Kidney glomerular epithelial cell (primary cell): ENCODE measurements around the gene PCNX2.

Source experiments
- DNase-seq: peaks from one replicate; lab custom pipeline; 2025; lab: John Stamatoyannopoulos, UW

PCNX2 gene

DNA sequence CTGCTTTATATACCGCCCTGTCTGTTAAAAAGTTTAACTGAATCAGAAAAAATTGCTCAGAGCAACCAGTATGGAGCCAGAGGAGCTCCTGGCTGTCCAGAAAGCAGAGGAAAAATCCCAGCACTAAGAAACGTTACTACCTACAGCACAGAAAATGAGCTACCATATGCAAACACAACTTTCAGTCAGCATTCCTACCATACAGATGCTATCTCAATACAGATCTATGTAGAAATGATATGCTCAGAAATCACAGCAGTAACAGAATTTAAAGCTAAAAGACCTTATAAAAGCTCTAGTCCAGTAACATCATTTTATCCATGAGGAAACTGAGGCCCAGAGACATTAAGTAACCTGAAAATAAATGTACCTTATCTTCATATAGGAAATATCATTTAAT, 38.7 kb downstream of the PCNX2 start:
- no peak for DNase-seq

DNA sequence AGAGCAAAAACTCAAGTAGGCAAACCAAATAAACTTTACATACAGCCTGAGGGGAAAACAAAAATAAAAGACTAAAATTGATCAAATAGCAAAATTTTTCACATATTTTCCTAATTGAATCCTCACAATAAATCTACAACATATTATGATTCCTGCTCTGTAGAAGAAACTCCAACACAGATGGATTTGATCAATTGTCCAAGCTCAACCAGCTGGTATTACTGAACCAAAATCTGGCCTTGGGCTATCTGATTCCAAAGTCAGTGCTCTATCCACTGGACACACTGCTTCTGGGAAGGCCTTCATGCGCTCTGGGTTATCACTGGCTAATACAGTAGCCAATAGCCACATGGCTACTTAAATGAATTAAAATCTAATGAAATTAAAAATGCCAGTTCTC, 39.3 kb downstream of the PCNX2 start:
- DNase-seq, result no peak

DNA sequence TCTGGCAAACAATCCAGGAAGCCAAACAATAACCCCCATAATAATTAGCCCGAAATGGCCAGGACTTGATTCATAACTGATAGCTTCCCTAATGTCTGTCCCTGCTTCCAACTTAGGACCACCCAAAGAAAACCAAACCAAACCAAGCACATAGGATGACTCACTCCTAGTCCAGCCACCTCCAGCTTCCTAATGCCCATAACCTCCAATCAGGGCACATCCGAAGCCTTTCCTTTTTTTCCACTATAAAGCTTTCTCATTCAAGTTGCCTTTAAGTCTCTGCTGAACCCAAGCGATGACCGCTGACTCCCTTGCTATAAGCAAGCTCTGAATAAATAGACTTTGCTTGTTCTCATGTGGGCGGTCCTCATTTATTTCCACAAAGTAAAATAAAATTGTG, 40.4 kb downstream of the PCNX2 start:
- DNase-seq, result no peak

DNA sequence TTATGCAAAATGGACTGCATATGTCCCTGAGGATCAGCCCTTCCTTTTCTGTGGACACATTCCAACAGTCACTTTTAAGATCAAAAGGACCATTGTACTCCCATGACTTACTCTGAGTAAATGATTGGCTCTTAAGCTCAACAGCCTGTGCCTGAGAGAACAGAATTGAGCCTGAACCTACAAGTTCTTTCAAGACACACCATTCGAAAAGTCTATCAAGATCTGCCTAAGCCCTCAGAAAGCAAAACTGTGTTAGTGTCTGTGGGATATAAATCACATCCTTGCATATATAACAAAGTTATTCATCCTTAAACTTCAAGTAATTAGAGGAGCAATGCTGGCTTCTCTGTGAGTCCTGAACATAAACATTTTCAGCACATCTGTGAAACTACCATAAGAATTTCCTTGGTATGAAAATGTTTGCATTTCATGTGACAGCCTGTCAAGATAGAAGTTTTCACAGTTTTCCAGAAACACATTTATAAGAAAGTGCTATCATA, 41.6 kb downstream of the PCNX2 start:
- DNase-seq, result peak; percentile 34

DNA sequence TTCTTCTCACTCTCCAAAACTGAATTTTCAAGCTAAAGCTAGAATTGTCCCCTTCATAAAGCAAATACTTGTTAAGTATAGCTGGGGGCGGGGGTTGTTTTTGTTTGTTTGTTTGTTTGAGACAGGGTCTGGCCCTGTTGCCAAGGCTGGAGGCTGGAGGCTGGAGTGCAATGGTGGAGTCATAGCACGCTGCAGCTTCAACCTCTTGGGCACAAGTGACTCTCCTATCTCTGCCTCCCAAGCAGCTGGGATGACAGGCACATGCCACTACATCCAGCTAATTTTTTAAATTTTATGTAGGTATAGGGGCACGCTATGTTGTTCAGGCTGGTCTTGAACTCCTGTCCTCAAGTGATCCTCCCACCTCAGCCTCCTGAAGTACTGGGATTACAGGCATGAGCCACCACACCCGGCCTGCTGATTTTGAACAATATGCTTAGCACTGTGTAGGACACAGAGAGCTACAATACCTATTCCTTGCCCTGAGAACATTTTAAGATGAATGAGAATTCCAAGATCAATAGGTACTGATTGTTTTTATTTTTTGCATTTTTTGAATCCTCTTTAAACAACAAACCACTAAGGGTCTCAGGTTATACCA, 42.2 kb downstream of the PCNX2 start:
- no peak for DNase-seq

DNA sequence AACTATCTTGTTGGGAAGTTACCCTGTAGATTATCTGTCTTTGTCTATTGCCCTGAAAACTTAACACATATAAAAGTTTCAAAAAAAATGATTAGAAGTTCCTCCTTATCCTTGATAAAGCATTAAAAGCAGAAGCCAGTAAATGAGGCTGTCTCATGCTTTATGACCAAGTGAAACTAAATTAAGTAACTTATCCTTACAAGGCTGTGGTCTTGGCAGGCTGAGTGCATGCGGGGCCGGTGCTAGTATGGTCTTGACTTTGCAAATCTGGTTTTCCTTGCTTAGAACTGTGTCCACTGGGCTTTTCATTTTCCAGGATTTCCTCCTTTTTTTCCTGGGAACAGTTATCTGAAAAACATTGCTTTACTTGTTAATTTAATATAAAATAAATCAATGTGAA, 43.1 kb downstream of the PCNX2 start:
- DNase-seq, result no peak

DNA sequence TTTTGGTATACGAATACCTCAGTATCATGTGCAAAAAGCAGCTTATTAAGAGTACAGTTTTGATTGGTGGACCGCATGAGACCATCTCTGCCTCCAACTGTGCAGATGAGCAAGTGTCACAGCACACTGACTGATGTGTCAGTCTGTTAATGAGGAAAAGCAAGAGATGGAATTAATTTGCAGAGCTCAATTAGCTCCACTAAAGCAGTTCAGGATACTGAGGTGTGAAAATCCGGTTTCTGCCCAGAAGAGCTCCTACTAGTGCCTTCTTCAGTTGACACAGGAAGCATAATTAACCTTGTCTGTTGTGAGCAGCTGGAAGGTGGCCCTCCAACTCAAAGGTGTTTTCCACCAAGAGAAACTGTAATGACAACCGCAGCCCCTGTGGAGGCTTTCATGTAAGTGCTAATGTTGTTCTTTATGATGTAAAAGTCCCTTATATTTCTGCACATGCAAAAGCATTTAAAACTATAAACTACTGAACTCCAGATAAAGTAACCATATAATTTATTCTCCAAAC, 44.3 kb downstream of the PCNX2 start:
- DNase-seq, result no peak

DNA sequence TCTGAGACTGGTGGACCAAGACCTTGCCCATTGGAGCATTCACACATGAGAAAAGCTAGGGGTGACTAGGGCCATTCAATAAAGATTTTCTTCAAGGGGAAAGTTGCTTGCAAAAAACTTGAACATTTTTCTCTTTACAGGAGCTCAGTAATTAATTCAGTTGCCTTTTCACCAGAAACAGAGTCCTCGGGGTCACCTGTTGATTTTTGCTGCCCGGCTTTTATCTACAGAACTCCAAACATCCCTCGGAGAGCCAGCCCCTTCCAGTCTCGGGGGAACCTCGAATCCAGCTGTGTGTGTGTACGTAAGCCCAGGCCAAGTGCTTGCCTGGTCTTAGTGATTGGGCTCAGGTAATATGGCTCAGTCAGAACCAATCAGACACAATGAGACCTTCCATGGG, 47.5 kb downstream of the PCNX2 start:
- no peak for DNase-seq

DNA sequence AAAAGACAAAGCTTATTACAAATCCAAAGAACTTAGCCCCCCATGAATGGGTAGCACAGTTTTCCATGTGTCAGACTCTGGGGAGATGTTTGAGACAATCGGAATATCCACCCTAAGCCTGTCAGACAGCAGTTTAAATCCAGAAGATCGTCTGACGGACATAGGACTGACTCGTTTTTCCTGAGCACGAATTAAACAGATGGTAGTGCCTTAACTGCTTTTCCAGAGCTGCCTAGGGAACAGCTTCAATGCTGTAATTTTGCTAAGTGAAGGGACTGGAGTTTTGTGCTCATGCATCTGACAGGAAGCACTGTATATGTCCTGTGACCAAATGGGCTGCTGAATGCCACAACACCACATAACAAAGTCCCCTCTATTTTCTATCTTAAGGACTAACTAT, 48.6 kb downstream of the PCNX2 start:
- DNase-seq, result no peak

DNA sequence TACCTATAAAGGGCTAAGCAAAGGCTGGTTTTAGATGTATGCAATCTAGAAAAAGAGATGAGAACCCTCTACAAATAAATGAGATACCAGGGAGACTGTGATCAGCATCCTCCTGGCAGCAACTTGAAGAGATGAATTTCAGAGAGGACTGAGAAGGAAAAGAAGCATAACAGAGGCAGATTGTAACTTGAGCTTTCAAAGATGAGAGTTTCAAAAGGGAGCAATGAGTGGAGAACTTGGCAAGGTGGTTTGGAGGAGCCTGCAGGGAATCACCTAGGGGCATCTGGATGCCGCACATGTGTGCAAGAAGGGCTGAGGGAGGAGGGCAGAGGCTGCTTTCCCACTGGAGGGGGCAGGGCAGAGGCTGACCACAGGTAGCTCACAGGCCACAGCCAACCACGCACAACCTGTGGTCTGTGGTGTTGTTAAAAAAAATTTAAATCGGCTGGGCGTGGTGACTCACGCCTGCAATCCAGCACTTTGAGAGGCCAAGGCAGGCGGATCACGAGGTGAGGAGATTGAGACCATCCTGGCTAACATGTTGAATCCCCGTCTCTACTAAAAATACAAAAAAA, 50.2 kb downstream of the PCNX2 start:
- no peak for DNase-seq

DNA sequence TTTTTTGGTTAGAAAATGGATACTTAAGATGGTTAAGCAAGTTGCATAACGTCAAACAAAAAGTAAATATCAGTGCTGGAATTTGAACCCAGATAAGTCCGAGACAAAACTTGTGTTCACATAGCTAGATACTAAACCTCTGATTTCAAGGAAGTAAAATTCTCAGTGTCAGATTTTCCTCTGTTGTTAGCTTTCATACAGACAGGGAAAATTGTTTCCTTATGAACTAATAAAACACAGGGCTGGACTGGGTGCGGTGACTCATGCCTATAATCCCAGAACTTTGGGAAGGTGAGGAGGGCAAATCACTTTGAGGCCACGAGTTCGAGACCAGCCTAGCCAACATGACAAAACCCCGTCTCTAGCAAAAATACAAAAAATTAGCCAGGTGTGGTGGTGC, 51.3 kb downstream of the PCNX2 start:
- DNase-seq, result no peak

DNA sequence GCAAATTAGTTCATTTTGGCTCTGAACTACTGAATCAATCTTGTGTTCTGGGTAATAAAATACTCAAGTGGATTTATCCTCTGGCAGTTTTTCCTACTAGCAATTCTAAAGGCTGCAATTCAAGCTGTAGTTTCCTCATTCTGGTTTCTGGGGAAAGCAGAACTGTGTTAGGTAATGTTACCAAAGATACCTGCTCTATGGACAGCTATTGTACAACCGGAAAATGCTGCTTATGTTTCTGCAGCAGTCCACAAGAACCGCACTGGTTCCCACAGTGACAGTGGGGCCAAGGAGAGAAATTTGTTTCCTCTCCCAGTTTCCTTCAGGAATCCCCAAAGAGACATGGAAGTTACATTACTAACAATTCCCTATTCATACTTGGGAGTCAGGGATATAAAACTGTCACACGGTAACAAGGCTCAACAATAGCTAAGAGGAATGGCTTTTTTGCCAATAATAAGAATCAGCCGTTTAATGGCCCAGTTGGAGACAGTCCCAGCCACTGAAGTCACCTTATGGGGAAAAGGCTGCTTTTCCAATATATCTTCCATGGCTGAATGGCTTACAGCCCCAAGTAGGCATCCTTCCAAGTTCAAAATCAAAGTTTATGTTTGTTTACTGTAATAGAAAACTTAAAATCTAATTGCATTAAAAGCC, 52.6 kb downstream of the PCNX2 start:
- peak; percentile 24 for DNase-seq

DNA sequence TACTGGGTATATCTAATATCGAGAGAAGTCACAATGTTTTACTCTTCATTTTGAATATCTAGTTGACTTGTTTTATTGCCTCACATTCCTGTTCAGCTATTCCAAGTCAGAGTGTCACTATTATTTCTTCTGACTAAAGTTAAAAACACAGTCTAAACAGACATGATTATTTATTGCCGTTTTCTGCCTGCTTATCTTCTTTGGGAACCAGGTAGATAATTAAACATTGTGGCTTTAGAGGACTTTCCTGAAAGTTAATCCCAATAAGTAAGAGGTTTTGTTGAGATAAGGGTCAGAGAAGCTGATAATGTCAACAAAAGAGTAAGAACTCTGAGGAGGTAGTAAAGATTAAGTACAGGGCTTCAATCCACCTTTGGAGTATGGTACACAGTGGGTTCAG, 53.8 kb downstream of the PCNX2 start:
- DNase-seq, result peak; percentile 39

DNA sequence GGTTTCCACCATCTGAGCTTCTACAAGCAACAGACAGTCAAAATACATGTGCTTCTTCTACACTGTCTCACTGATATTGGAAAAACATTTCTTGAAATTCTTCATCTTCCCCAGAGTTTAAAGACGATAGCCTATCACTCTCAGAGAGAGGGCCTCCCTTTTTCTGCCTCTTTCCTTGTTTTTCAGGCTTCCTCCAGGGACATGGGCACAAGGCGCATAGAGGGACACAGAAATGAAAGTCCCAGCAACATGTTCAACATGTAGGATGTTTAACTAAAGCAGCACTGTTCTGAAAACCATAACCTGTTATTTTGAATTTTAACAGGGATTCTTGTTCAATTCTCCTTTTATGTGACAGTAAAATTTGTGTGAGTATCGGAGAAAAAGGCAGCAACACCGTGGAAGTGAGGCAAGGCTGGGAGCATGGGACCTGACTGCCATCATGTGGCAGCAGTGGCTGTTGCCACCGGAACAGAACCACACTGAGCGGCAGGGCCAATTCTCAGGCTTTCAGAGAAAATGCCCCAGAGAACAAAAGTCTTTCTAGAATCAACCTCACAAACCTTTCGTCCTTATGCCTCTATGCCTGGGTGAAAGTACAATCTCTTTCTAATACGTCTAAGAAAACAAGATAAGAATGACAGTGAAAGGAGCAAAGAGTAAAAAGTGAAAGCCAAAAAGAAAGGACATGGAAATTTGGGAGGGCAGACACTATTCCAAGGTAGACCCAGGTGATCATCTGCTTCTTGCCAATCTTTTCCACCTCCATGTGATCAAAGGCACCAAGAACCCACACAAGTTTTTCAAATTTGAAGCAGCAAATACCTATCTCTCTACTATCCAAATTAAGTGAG, 54.5 kb downstream of the PCNX2 start:
- peak; percentile 25 for DNase-seq

DNA sequence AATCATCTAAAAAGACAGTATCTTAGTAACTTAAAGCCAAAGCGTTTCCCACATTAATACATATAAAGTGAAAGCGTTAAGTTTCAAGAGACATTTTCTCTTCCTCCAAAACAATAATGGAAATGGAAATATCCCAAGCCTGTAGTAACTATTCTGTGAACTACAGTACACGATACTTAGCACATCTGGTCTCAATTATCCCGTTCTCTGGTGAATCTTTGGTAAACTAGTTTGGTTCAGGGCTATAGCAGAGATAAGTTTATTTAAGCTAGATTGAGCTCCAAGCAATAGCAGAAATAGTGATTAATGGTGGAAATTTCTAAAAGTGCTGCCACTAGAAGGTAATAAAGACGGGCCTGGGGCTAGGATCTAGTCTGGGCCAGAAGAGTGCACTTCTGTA, 55.2 kb downstream of the PCNX2 start:
- DNase-seq, result no peak

DNA sequence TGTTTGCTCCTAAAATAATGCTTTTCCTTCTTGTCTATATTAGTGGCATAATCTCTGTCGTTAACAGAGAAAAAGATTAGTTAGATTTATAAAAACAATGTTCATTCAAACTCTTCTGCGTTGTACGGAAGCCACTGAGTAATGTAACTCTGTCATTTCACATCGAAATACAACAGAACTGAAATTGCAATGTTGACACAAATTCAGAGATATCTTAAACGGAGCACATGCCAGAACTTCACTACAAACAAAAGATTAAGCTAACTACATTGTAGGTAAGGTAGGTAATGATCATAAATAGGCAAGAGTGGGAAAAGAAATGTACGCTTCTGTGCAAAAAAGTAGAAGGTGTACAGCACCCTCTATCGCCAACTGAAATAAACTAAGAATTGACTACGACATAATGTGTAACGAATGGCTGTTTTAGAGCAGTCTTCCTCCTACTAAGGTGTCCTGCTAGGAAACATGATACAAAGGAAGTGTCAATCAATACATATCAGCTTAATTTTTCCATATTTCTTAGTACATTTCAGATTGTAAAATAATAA, 56.6 kb downstream of the PCNX2 start:
- no peak for DNase-seq

DNA sequence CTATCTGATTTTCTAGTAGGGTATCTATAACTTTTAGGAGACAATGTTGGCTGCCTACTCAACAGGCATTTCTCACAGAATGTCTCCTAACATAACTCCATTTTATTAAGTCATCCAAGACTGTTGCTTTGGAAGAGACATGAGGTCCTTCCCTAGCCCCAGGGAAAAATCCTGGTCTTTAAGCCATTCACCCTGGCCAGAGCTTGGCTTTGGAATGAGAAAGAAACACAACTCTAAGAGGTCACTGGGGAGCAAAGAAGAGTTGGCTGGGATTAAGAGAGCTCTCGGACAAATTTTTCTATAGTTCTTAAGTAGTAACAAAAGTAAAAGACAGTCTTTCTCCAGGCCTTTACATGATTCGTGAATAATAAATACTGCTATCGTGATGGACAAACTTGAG, 57.9 kb downstream of the PCNX2 start:
- no peak for DNase-seq

DNA sequence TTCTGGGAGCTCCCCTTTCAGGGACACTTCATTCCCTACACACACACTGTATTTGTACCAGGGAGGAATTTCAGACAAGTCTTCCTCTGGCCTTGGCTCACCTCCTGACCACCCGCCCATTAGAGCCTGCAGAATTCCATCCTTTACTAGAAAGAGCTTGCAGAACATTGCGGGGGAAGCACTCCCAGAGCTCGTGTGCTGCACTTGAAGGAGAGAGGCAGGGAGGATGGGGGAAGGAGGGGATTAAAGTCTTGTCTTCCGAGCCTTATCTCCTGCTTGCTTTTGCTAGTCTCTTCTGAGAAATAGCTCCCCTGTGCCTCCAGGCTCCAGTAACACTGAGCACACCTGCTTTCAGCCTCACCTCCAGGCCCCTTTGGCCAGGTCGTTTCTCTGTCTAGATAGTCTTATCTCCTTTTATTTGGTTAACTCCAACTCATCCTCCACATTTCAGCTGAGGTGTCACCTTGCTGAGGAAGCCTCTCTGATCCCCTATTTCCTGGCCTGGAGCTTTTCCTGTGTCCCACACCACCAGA, 62.0 kb downstream of the PCNX2 start:
- no peak for DNase-seq

DNA sequence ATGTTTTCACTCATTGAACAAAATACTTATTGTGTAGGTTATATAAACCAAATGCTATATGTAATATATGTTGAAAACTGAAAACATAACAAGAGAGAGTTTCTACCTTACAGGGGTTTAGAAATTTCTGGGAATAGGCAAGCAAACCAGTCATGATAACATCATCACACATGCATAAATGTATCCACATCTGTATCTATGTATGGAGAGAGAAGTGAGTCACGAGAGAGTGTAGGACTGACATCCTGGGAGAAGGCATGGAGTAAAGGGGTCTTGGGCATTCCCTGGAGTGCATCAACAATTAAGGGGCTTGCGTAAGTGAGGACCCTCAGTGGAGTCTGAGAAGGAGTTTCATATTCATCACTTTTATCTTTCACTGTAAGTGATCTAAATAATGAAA, 65.5 kb downstream of the PCNX2 start:
- DNase-seq, result no peak

DNA sequence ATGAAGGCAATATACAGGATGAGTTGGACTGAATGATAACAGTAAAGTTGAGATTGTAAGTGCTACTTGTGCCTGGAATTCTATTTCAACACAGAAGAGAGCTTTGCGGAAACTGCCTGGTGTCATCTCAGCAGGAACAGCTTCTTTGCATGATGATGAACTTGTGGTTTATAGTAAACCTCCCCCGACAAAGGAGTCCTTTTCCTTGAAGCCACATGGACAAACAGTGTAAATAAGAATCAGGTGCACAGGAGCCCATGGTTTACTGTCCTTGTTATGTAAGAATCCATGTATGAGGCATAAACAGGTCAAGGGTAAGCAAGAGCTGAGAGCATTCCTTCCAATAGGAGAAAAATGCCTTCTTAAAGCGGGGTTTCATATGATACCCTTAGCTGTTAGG, 66.2 kb downstream of the PCNX2 start:
- no peak for DNase-seq

DNA sequence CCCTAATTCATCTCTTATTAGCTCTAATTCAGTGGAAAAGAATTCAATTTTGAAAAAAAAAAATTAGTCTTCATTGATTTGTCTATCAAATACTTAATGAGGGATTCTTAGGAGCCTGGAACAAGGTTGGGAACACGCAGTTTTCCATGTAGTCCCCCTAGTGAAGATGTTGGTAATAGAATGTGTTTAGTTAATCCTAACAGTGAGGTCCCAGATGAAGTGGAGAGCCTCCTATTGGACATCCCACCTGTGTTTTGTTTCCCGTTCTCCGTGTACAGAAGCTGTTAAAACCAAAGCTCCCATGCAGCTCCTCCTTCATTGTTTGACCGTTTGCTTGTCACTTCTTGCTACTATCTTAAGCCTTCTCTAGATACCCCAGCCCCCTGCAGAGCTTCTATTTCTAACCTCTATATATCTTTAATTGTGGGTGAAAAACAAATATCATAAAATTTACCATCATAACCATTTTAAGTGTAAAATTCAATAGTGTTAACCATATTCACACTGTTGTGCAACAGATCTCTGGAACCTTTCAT, 67.5 kb downstream of the PCNX2 start:
- no peak for DNase-seq

DNA sequence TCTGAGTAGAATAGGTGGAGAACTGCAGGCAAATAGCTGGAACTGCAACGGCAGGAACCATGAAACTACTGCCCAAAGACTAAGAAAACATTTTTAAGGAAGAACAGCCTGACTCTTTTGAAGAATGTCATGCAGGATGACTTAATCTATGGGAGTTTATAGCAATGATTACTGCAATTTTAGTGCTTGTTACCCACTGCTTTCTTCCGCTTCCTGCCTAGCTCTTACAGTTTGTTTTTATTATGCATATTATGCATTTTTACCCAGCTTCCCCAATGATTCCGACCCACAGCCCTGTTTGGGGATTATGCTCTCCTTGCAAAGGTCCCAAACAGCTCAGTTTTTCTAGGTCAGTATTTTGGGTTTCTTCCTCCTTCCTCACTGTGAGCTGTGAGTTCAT, 71.2 kb downstream of the PCNX2 start:
- no peak for DNase-seq
